Thyroid gland (tissue), 4 donors: Measurements from ENCODE around the gene PARD3B. TPM values are rescaled to one million over a fixed set of nuclear protein-coding genes. Genes with fewer than 3 reads are reported as not detected.

Experiments
- DNase-seq, 2 donors: peaks; one replicate each; pipeline ENCODE4 v3.0.0-alpha.2; 2019
- H3K27ac ChIP-seq, 3 donors: fragments of 200-600 bp; sonication (generic); 1 replicate in 2 of 3; 2 replicates in 1 of 3; pipeline ENCODE4 v1.5.1; 2016 to 2019; ENCODE audit warnings: mild to moderate bottlenecking in 1 of 3, moderate library complexity in 1 of 3
- H3K27me3 ChIP-seq: fragments of 200-600 bp; sonication (generic); one replicate; pipeline ENCODE4 v1.5.1; 2019
- H3K36me3 ChIP-seq, 2 donors: fragments of 200-600 bp; sonication (generic); one replicate each; pipeline ENCODE4 v1.5.1; 2016 to 2019
- H3K4me1 ChIP-seq, 2 donors: fragments of 200-600 bp; sonication (generic); one replicate each; pipeline ENCODE4 v1.5.1; 2017 to 2019
- H3K4me3 ChIP-seq, 3 donors: fragments of 200-600 bp; sonication (generic); replicated peaks in 1 of 3; 1 replicate in 2 of 3; 2 replicates in 1 of 3; pipeline ENCODE4 v1.5.1; 2016; ENCODE audit warnings: mild to moderate bottlenecking in 1 of 3
- H3K9me3 ChIP-seq: fragments of 200-600 bp; sonication (generic); one replicate; pipeline ENCODE4 v1.5.1; 2017
- CTCF ChIP-seq, 6 experiments: fragments of 200-600 bp in 3 of 6; fragments of 450-650 bp in 3 of 6; sonication (generic) in 3 of 6; IDR thresholded peaks; one replicate each; pipeline ENCODE4 v1.5.1; 2016 to 2019; ENCODE audit warnings: antibody characterized with exemption in 6 of 6, mild to moderate bottlenecking in 2 of 6, inconsistent platforms in 1 of 6, moderate library complexity in 1 of 6
- POLR2A ChIP-seq, 2 donors: fragments of 450-650 bp; IDR thresholded peaks; one replicate each; pipeline ENCODE4 v1.6.1; 2017; ENCODE audit warnings: antibody characterized with exemption in 2 of 2, mild to moderate bottlenecking in 2 of 2, moderate library complexity in 1 of 2
- WGBS, 2 donors: methylation state at CpG; one replicate each; pipeline ENCODE4 v1.1.5; 2017; 5-methylcytosine and 5-hydroxymethylcytosine counted together
- intact Hi-C: fragments of 100-400 bp; cut with DNase I; formaldehyde crosslinking; loops from one replicate; pipeline ENCODE4 v1.15.1; 2023
- total RNA-seq, 4 donors: library from RNA; depleted of rRNA; stranded (reverse); fragments of >200 nt; gene quantifications; one replicate each; pipeline ENCODE4 v1.2.3, GENCODE V29; 2016

The PARD3B gene
- total RNA-seq, 4 donors from 2014 or later, result 27.0 to 43.4 (median 34.6) TPM

DNA sequence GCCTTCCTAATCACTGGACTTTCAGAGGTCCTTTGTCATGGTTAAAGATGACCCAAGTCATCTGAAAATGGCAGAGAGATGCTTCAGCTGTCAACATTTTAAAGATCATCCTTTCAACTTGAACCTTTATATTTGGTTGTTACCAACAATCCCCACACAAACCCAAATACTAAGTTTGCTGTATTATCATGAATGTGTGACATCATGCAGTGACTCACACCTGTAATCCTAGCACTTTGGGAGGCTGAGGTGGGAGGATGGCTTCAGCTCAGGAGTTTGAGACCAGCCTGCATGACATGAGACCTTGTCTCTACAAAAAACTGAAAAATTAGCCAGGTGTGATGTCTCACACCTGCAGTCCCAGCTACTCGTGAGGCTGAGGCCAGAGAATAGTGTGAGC, 1081.8 kb downstream of the PARD3B start:
- no peaks in the 10 kb centered on the region for H3K27me3 ChIP-seq
- H3K4me1 ChIP-seq, result no peaks in the 10 kb centered on the region
- H3K9me3 ChIP-seq, result no peaks in the 10 kb centered on the region
- no peaks in the 10 kb centered on the region for H3K36me3 ChIP-seq
- H3K27ac ChIP-seq, result no peak overlapping the region
- intact Hi-C loops, result no loop called here
- no peak for DNase-seq
- no peak overlapping the region for H3K4me3 ChIP-seq
- TF ChIP-seq CTCF (IDR thresholded peaks at IDR 0.05), result no peak
- no peak for TF ChIP-seq POLR2A (IDR thresholded peaks at IDR 0.05)
- 91 to 92% methylated on average over 1 of the region's 1 CpG for WGBS, 2 donors

DNA sequence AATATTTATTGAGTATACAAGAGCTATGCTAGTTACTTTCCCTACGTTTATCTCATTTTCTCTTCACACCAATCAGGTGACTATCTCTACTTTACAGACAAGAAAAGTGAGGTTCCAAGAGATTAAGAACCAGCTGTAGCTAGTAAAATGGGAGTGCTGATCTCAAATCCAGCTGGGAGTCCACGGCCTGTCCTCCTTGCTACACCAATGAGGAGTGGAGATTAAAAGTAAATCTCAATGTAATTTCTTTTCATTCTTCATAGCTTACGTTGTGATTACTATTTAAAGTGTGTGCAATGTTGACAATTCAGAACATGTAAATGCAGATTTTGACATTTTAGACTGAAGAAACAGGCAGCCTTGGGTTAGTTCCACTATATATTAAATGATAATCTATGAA, 1083.1 kb downstream of the PARD3B start:
- Histone ChIP-seq H3K9me3 (no peaks in the 10 kb centered on the region), H3K4me3 (no peak overlapping the region), H3K27me3 (no peaks in the 10 kb centered on the region), H3K36me3 (no peaks in the 10 kb centered on the region), H3K4me1 (no peaks in the 10 kb centered on the region), H3K27ac (no peak overlapping the region)
- DNase-seq, result no peak
- WGBS, 2 donors, result 86 to 91% methylated on average over 3 of the region's 3 CpGs
- intact Hi-C loops, result no loop called here
- TF ChIP-seq POLR2A (IDR thresholded peaks at IDR 0.05), result no peak
- TF ChIP-seq CTCF (IDR thresholded peaks at IDR 0.05), result no peak

GRCh38 chr2:205629091-205629776, 1084.0 kb downstream of the PARD3B start:
- Histone ChIP-seq H3K4me3 (no peak overlapping the region), H3K36me3 (no peaks in the 10 kb centered on the region), H3K4me1 (no peaks in the 10 kb centered on the region), H3K27ac (no peak overlapping the region), H3K9me3 (no peaks in the 10 kb centered on the region), H3K27me3 (no peaks in the 10 kb centered on the region)
- no peak for DNase-seq
- 75 to 82% methylated on average over 10 of the region's 10 CpGs for WGBS, 2 donors
- TF ChIP-seq CTCF (IDR thresholded peaks at IDR 0.05) (no peak), POLR2A (IDR thresholded peaks at IDR 0.05) (no peak)
- intact Hi-C loops, result no loop called here

DNA sequence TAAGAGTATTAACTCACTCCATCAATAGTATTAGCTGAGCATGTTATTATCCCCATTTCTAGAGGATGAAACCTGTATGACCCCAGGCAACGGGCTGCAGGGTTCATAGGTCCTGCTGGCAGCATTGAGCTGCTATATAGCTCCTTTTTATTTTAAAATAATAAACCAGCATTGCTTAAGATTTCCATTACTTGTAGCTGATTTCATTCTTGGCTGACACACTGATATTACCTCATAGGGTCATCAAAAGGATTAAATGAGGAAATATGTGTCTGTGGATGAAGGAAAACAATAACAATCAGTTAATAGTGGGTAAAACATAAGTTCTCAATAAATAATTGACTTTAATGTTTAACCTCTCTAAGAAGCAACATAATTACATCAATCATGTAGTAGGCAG, 1088.7 kb downstream of the PARD3B start:
- no peaks in the 10 kb centered on the region for H3K27me3 ChIP-seq
- DNase-seq, result no peak
- H3K27ac ChIP-seq, result no peak overlapping the region
- no peaks in the 10 kb centered on the region for H3K36me3 ChIP-seq
- TF ChIP-seq POLR2A (IDR thresholded peaks at IDR 0.05) (no peak), CTCF (IDR thresholded peaks at IDR 0.05) (no peak)
- H3K4me1 ChIP-seq, result no peaks in the 10 kb centered on the region
- WGBS, 2 donors, result 70 to 87% methylated on average over 1 of the region's 1 CpG
- intact Hi-C loops, result no loop called here
- no peaks in the 10 kb centered on the region for H3K9me3 ChIP-seq
- H3K4me3 ChIP-seq, result no peak overlapping the region

DNA sequence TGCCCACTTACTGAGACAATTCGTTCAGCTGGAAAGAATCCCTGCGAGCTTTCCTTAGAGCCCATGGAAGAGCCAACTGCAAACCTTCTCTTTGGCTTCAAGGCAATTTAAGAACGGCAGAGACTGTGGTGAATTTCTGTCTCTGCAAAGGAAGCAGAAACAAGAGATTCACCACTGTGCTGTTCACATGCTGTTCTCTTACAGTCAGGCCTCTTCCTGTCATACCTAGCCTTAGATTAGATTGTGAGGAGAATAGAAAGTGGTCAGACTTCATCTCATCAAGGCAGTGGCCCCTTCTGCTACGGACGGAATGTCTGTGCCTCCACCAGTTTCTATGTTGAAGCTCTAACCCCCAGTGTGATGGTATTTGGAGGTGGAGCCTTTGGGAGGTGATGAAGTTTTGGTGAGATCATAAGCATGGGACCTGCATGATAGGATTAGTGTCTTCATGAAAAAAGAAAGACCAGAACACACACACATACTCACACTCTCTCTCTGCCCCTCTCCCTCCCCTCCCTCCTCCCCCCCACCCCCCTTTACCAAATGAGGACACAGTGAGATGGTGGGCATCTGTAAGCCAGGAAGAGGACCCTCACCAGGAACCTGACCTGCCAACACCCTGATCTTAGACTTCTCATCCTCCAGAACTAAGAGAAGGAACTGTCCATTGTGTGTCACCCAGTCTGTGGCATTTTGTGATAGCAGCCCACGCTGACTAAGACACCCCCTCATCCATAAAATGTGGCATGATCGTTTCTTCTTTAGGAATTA, 1091.5 kb downstream of the PARD3B start:
- intact Hi-C loops, result no loop called here
- H3K36me3 ChIP-seq, result no peaks in the 10 kb centered on the region
- no peaks in the 10 kb centered on the region for H3K4me1 ChIP-seq
- H3K4me3 ChIP-seq, result no peak overlapping the region
- no peak for DNase-seq
- TF ChIP-seq POLR2A (IDR thresholded peaks at IDR 0.05) (no peak), CTCF (IDR thresholded peaks at IDR 0.05) (no peak)
- H3K27me3 ChIP-seq, result no peaks in the 10 kb centered on the region
- H3K9me3 ChIP-seq, result no peaks in the 10 kb centered on the region
- WGBS, 2 donors, result 74 to 78% methylated on average over 7 of the region's 7 CpGs
- H3K27ac ChIP-seq, result no peak overlapping the region
